Occipital lobe (tissue), 2 donors: Measurements from ENCODE around the gene RASAL2. TPM values are rescaled to one million over a fixed set of nuclear protein-coding genes. Genes with fewer than 3 reads are reported as not detected.

Source experiments
- DNase-seq: peaks from one replicate; lab custom pipeline; 2025; lab: John Stamatoyannopoulos, UW
- total RNA-seq: library from RNA; depleted of rRNA; stranded (reverse); fragments of >200 nt; gene quantifications from one replicate; pipeline ENCODE4 v1.2.3, GENCODE V29; 2014

The RASAL2 gene
- total RNA-seq, 1 donor from 2014 or later: 41.8 TPM

DNA sequence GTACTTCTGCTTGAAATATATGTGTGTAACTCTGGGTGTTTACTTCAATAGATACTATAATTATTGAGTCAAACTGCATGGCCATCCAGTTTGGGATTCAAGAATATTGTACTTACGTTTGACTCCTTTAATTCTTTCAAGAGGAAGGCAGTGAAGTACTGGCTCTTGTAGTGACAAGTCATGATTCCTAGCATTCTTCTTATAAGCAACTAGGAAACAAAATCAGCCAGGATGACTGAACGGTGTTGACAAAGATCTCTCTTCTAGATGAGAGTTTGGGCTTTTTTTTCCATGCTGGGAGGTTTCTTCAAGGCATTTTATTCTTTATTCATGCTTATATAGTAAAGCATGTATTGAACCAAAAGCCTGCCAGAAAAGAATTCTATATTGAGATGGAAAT is 344.5 kb downstream of the RASAL2 start:
- no peak for DNase-seq

DNA sequence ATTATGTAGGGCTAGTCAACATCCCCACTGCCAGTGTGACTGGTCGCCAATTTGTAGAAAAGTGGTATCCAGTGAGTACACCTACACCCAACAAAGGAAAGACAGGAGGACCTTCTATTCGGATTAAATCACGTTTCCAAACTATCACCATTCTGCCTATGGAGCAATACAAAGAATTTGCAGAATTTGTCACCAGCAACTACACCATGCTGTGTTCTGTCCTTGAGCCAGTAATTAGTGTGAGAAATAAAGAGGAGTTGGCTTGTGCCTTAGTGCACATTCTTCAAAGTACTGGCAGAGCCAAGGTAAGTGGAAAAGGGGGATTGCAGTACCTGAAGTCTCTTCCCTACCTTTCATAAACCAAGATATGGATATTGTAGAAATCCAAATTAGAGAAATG is 349.0 kb downstream of the RASAL2 start:
- no peak for DNase-seq

DNA sequence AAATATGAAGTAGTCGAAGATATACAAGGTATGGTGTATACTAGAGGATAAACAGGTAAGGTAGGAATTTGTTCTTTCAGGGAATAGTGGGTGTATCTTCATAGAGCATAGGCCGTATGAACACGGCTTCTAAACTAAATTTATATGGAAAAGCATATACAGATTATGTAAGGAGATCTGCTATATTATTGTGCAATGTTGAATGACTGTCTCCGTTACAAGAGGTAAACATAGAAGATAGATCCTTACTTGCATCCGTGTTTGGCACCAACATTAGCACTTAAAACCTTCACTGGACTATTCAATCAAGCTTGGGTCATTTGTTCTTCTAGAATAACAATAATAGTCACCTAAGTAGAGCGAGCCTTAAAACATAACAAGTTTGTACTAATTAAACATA is 357.0 kb downstream of the RASAL2 start:
- no peak for DNase-seq

DNA sequence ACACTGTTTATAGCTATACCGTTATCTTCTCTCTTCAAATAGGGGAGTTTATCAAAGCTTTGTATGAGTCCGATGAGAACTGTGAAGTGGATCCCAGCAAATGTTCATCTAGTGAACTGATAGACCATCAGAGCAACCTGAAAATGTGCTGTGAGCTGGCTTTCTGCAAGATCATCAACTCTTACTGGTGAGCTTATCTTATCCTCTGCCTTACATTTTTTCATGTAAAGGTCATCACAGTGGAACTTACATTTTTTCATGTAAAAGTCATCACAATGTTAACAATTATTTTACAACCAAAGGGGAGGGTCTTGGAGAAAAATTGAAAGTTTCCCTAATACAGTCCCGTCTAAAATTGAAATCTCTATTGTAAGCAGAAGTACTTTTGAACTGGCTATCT is 357.6 kb downstream of the RASAL2 start:
- DNase-seq: no peak

DNA sequence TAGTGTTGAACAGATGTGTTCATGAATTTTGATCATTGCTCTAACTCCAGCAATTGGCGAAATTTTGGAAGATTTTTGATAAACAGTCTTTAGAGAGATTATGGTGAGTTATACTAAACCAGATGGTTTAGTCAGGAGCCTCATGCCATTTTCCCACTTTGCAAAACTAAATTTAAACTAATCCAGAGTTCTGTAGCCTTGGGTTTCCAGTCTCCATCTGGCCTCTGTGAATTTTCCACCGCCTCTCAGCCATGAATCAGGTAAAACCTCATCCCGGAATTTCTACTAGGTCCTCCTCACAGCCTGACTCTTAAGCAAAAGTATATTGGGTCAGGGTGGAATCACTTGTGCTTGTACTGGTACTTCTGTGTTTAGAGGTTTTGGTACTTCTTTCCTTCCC is 358.1 kb downstream of the RASAL2 start:
- no peak for DNase-seq

DNA sequence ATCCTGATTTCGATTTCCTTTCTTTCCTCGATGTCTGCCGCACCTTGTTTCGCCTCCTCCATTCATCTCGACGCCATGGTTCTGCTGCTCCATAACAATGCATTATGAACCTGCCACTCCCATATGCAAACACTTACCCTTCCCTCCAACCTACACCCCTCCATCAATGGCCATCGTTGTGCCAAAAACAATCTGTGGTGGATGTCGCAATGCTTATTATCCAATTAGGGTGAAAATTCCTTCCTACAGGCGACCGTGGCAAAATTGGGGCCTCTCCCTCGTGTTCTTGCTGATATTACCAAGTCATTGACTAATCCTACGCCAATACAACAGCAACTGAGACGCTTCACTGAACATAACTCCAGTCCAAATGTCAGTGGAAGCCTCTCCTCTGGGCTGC is 362.6 kb downstream of the RASAL2 start:
- no peak for DNase-seq

DNA sequence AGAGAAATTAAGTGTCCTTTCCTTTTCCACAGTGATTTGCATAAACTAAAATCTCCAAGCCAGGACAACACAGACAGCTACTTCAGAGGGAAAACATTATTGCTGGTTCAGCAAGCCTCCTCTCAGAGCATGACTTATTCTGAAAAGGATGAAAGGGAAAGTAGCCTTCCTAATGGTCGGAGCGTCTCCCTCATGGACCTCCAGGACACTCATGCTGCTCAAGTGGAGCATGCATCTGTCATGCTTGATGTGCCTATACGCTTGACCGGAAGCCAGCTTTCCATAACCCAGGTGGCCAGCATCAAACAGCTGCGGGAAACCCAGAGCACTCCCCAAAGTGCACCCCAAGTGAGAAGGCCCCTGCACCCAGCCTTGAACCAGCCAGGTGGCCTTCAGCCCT is 363.7 kb downstream of the RASAL2 start:
- no peak for DNase-seq

DNA sequence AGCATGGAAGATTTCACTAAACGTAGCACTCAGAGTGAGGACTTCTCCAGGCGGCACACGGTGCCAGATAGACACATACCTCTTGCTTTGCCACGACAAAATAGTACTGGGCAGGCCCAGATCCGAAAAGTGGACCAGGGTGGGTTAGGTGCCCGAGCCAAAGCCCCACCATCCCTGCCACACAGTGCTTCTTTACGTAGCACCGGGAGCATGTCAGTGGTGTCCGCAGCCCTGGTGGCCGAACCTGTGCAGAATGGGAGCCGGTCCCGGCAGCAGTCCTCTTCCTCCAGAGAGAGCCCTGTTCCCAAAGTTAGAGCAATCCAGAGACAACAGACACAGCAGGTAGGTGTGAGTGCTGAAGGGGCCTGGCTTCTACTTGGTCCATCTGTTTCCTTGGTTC is 364.3 kb downstream of the RASAL2 start:
- no peak for DNase-seq

DNA sequence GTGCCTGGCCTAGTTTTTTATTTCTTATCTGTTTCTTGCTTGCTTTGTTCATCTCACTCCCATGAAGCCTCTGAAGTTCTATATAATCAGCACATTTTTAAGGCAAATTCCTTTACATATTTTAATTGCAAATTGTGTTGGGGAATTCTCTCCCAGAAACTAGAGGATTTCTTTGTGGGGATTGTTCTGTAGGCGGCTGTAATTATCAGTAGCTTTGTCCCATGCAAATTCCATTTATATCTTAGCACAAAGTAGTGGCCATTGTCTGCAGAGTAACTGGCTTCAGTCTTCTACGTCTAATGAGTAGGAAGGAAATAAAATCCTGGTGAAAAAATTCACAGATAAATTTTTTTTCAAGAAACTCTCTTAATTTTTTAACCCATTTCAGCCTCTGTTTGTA is 367.2 kb downstream of the RASAL2 start:
- no peak for DNase-seq

DNA sequence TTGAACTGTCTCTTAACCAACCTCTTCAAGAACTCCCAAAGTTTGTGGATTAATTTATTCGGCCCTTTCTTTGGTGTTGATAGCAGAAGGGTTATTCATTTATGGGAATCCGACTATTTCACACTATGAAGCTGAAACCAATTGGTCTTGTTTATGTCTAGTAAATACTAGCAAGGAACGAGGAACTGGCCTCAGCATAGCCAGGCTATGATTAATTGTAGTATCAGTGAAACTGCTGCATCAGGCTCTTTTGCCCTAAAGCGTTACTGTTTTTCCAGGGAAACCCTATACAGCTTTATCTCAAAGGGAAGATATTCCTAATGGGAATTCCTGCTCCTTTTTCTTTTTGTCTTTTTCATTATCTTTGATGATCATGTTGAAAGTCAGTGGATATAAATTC is 367.8 kb downstream of the RASAL2 start:
- DNase-seq: no peak

DNA sequence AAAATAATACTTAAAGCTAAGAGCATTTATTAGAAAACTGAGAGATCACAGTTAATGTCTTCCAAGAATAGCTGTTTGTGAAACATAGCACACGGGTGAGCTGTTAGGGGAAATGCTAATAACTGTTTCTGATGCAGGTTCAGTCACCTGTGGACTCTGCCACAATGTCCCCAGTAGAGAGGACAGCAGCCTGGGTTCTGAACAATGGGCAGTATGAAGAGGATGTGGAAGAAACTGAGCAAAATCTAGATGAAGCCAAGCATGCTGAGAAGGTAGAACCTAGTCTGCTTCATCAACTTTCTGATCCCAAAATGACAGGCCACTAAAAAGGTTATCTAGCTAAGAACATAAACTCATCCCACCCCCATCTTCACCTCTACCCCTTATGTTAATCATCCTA is 370.2 kb downstream of the RASAL2 start:
- no peak for DNase-seq

DNA sequence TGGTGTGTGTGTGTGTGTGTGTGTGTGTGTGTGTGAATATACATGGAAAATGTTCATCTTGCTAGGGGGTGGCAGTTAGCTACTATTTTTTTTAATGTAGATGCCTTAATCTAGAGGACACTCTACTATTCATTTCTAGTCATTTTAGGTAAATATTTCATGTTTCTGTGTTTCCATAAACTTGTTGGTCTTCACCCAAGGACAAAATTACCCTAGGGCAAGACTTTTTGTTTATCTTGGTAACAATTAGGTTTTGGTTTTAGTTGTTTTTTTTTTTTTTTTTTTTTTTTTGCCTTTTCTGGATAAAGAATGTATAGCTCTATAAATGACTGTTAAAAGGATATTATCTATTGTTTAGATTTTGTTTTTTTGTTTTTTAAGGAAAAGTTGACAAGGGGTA is 370.7 kb downstream of the RASAL2 start:
- DNase-seq: no peak

DNA sequence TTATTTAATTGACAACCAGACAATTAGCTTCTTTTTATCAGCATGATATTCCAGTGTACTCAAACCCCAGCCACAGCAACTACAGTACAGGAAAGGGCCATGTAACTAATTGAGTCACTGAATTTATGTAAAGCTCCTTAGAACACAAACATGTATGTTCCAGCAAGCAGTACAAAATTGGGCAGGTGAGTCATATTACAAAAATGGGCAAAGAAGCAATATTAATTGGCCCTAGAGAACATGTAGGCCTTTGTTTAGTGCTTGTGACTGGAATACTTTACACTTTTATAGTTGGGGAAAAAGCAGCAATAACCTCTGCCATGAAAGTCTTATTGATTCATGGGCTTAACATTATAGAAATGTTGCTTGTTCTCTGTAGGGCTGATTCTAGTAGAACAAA is 371.1 kb downstream of the RASAL2 start:
- no peak for DNase-seq

DNA sequence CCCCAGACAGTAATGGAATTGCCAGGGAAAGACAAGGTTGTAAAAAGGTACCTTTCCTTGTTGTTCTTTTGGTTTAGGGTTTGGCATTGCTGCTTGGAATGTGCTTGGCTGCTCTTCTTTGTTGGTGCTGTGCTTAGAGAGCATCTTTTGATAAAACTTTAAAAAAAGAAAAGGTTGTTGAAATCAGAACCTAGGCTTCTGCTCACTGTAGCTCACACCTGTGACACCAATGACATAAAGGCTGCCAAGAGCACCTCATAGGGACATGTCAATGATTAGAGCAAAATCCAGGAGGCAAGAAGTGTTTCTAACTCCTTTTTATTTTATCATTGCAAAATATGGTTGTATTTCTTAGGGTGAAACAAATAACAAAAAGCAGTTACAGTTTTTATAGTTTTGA is 373.9 kb downstream of the RASAL2 start:
- no peak for DNase-seq

DNA sequence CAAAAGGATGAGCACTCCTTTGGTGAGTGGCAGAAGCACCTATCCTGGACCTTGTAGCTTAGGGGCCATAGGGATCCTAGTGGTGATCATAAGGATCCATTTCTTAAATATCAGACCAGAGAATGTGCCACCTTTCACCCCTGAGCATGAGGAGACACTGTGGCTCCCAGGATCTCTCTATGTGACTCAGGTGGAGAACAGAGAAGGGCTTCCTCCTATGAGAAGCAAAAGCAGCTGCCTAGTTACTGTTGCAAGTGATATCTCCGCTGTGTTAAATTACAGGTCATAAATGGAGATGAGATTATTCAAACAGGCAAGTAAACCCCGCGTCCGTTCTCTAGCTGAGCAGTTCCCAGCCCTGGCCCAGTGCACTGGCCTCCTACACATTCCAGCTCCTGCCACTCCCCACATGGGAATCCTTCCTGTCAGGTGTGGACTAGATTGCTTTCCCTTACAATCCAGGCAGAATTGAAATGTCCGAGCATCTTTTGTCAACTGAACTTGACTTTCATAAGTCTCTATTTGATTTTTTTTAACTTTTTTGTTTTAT is 376.6 kb downstream of the RASAL2 start:
- no peak for DNase-seq

DNA sequence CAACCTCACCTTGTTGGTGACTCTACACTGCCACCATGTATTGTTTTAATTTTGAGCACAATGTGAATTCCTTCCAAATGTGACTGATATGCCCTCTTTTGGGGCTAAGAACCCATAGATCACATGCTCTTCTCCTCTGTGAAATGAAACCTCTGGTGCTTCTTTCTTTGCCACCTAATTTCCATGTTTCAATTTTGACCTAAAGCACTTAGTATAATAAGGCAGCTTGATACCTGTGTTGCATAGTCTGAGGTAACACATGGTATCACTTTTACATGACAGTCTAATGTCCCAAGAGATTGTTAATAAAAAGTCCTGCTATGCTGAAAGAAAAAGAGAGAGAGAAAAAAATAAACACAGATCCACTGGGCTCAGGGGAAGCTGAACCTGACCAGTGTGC is 378.6 kb downstream of the RASAL2 start:
- no peak for DNase-seq

DNA sequence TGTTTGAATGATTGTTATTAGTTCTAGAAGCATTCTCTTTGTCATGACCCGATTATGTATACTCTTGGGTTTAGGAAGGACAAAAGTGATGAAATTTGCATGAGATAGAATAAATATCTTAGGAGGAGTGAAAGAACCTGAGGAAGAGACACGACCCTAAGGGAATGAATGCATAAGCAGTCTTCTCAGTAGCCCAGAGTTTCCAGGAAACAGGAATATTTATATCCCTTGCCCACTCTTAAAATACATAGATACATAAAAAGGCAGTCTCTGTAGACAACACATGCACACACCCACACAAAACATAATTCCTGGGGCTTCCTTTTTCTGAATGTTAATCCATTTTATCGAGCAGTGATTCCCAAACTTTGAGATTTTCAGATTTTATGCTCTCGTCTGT is 383.5 kb downstream of the RASAL2 start:
- no peak for DNase-seq

DNA sequence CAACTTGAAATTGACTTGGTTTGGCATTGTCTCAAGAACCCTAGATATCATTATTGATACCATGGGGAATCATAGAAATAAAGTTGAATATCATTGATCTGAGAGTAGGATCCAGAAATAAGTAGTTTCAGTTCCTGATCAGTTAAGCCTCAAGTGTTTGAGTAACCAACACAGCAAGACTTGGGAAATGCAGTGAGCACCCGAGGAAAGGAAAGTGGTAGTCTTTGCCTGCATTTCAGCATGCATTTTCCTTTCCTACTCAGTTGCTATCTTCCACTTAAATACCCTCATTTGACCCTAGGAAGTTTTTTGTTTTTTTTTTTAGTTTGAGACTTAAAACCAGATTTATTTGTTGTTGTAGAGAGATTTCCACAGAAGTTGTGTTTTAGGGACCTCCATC is 383.9 kb downstream of the RASAL2 start:
- no peak for DNase-seq

DNA sequence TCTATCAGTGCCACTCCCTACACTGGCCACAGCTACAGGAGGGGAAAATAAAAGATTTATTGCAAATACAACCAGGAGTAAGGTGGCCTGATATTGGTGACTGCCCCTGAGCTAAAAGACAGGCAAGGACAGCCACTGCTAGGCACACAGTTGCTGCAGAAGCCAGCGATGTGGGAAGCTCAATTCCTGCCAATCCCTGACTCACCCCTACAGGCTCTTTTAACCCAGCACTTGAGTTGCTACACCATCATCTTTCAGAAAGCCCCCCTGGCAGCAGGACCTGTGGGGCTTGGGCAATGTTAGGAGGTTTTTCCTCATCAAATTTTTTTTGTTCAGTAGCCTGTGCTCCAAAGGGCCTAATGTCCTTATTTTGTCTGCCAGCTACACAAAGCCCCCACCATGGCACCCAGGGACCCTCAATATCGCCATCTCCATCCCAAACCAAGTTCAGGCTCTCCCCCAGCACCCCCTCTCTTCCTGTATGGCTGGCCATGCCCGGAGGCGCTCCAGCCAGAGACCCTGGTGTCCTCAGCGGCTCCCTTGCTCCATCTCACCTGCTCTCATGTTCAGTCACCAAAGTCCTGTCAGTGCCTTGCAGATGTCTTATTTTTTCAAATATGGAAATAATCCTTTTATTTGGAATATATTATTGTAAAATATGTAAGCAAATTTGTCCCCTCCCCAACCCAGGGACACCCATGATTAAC is 389.5 kb downstream of the RASAL2 start:
- no peak for DNase-seq

DNA sequence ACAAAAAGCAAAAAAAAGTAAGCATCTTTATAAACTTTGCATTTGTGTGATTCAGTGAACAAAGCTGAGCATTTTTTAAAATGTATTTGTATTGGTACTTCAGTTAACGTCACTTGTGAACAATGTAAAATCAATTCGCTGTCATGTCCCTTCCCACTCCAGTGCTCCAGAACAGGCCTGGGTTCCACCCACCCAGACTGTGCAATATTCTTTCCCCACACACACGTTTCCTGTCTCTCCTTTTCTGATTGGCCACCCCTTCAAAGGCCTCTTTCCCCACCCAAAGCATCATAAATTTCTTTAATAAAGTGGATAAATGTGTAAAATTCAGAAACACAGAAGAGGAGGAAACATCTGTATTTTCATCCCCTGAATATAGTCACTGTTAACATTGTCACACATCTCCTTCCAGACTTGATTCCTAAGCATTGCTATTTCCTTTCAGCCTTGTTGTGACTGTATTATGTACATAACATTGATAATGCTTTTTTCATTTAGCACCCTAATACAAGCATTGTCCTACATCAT is 390.9 kb downstream of the RASAL2 start:
- no peak for DNase-seq

DNA sequence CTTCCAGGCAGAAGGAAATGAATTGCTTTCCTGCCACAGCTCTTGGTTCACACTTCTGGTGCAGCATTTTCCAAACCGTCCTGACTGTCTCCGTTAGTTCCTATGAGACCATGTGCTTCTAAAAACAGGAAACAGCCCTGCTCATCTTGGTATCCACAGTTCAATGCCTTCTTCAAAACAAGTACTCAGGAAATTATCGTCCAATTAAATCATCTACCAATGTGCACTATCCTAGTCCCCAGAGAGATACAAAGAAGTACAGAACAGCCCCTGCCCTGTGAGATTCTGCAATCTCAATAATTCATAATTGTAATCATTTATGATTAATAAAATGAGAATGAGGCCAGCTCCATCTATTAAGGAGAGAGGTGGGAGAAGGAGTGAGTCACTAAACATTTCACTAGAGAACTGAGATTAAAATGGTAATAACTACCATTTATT is 391.7 kb downstream of the RASAL2 start:
- no peak for DNase-seq

DNA sequence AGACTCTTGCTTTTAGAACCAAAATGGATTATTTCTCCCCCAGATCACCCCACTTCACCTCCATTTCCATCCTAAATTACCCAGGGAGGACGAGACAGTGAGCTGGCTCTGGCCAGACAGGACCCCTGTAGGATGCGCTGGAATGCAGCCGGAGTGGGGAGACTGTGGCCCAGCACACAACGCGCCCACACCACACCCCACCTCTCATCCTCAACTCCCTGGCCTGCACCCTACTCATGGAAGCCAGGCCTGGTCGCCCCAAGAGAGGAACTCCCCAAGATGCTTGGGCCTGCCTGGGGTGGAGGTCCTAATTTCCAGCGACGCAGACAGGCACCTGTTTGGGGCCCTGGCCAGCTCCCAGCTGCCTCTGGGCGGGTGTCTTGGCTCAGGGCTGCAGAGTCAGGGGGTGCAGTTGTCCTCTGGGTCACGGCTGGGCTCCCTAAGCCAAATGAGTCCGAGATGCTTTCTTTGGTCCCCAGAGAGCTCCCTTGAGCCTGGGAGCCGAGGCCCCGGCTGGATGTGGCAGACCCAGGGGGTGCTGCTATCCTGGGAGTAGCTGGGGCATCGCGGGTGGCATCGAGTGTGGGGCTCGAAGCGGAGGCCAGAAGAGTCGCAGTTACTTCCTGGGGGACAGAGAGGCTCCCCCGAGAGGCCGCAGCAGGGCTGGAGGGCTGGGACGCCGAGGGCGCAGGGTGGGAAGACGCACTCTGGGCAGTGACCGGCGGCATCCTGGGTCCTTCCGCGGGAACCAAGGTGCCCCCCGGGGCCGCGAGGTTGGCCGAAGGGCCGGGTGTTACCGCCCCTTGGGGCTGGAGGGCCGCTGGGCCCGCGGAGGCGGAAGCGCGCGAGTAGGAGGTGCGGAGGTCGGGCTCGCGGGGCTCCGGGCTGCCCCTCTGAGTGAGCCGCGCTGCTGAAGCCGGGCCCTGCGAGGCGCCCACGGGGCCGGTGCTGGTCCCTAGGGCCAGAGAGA is 392.5 kb downstream of the RASAL2 start:
- DNase-seq: no peak
